ENCODE measurements around the gene PTTG1IP. TPM values are rescaled to one million over a fixed set of nuclear protein-coding genes. Genes with fewer than 3 reads are reported as not detected.
A peak's percentile ranks its signal among the peaks of the same experiment; 100 is the strongest.

Gene PTTG1IP
- total and polyA plus RNA-seq, 2 of the 13 experiments (the other 11 are each of a cell fraction or from before 2014, with no cell fraction given) = 161 to 700 TPM

DNA sequence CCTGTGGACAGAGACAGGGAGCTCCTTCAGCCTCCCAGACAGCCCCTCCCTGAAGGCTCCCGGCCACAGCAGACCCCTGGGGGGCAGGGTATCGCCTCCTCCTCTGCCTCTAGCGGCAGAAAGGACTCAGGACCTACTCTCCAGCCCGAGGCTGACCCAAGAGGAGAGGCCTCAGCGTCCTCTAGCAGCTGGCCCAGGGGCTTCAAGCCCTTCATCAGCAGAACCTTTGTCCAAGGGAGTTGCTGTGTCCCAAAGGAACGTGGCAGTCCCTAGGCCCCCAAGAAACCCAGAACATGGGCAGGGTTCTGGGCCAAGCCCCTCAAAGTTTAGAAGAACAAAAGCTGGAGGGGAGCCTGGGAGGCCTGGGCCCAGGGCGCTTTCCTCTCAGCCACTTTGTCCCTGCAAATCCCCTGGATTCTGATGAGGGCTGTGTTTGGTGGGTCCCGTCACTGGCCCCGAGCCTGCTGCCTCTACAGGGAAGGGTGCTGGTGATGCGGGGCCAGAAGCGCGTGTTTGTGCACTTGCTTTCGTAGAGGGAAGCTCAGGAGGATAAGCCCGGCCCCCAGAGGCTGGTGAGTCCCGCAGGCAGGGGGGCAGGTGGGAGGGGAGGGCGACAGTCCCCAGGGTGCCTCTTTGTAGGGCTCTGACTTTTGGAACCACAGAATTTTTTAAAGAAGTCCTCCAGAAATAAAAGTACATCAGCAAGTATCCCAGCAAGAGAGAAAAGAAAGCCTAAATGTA lies 33.9 kb upstream of the PTTG1IP start (continued):
- TF ChIP-seq, protein P1, sequence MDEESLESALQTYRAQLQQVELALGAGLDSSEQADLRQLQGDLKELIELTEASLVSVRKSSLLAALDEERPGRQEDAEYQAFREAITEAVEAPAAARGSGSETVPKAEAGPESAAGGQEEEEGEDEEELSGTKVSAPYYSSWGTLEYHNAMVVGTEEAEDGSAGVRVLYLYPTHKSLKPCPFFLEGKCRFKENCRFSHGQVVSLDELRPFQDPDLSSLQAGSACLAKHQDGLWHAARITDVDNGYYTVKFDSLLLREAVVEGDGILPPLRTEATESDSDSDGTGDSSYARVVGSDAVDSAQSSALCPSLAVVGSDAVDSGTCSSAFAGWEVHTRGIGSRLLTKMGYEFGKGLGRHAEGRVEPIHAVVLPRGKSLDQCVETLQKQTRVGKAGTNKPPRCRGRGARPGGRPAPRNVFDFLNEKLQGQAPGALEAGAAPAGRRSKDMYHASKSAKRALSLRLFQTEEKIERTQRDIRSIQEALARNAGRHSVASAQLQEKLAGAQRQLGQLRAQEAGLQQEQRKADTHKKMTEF (CRISPR knock-in tag; IDR thresholded peaks at IDR 0.05) = peak; percentile 22; the same call in 1 of the 2 replicates
- TF ChIP-seq, protein P2, sequence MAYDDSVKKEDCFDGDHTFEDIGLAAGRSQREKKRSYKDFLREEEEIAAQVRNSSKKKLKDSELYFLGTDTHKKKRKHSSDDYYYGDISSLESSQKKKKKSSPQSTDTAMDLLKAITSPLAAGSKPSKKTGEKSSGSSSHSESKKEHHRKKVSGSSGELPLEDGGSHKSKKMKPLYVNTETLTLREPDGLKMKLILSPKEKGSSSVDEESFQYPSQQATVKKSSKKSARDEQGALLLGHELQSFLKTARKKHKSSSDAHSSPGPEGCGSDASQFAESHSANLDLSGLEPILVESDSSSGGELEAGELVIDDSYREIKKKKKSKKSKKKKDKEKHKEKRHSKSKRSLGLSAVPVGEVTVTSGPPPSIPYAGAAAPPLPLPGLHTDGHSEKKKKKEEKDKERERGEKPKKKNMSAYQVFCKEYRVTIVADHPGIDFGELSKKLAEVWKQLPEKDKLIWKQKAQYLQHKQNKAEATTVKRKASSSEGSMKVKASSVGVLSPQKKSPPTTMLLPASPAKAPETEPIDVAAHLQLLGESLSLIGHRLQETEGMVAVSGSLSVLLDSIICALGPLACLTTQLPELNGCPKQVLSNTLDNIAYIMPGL (CRISPR knock-in tag; IDR thresholded peaks at IDR 0.05; ENCODE audit: borderline replicate concordance in 1 of 2, low read depth in 1 of 2) = peak in 1 of 2 experiments; percentile 54; a peak in 2 of 4 replicates
- TF ChIP-seq, protein P3, sequence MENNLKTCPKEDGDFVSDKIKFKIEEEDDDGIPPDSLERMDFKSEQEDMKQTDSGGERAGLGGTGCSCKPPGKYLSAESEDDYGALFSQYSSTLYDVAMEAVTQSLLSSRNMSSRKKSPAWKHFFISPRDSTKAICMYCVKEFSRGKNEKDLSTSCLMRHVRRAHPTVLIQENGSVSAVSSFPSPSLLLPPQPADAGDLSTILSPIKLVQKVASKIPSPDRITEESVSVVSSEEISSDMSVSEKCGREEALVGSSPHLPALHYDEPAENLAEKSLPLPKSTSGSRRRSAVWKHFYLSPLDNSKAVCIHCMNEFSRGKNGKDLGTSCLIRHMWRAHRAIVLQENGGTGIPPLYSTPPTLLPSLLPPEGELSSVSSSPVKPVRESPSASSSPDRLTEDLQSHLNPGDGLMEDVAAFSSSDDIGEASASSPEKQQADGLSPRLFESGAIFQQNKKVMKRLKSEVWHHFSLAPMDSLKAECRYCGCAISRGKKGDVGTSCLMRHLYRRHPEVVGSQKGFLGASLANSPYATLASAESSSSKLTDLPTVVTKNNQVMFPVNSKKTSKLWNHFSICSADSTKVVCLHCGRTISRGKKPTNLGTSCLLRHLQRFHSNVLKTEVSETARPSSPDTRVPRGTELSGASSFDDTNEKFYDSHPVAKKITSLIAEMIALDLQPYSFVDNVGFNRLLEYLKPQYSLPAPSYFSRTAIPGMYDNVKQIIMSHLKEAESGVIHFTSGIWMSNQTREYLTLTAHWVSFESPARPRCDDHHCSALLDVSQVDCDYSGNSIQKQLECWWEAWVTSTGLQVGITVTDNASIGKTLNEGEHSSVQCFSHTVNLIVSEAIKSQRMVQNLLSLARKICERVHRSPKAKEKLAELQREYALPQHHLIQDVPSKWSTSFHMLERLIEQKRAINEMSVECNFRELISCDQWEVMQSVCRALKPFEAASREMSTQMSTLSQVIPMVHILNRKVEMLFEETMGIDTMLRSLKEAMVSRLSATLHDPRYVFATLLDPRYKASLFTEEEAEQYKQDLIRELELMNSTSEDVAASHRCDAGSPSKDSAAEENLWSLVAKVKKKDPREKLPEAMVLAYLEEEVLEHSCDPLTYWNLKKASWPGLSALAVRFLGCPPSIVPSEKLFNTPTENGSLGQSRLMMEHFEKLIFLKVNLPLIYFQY (CRISPR knock-in tag; IDR thresholded peaks at IDR 0.05; ENCODE audit: borderline replicate concordance) = no peak
- TF ChIP-seq, protein P4, sequence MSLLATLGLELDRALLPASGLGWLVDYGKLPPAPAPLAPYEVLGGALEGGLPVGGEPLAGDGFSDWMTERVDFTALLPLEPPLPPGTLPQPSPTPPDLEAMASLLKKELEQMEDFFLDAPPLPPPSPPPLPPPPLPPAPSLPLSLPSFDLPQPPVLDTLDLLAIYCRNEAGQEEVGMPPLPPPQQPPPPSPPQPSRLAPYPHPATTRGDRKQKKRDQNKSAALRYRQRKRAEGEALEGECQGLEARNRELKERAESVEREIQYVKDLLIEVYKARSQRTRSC (CRISPR knock-in tag; IDR thresholded peaks at IDR 0.05; ENCODE audit: low read depth) = peak; percentile 47; the same call in 1 of the 2 replicates
- TF ChIP-seq, protein P5, sequence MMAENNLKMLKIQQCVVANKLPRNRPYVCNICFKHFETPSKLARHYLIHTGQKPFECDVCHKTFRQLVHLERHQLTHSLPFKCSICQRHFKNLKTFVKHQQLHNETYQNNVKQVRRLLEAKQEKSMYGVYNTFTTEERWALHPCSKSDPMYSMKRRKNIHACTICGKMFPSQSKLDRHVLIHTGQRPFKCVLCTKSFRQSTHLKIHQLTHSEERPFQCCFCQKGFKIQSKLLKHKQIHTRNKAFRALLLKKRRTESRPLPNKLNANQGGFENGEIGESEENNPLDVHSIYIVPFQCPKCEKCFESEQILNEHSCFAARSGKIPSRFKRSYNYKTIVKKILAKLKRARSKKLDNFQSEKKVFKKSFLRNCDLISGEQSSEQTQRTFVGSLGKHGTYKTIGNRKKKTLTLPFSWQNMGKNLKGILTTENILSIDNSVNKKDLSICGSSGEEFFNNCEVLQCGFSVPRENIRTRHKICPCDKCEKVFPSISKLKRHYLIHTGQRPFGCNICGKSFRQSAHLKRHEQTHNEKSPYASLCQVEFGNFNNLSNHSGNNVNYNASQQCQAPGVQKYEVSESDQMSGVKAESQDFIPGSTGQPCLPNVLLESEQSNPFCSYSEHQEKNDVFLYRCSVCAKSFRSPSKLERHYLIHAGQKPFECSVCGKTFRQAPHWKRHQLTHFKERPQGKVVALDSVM (CRISPR knock-in tag; IDR thresholded peaks at IDR 0.05) = 0 out of 2 replicates have a peak, but pooled peaks have one; percentile 16
- TF ChIP-seq ZNF788 (CRISPR knock-in tag; IDR thresholded peaks at IDR 0.05; ENCODE audit: borderline replicate concordance) (0 out of 2 replicates have a peak, but pooled peaks have one; percentile 39), ZBTB38 (CRISPR knock-in tag; IDR thresholded peaks at IDR 0.05) (peak; percentile 22; the same call in 1 of the 2 replicates), NR3C1 (CRISPR knock-in tag; IDR thresholded peaks at IDR 0.05) (no peak), SALL1 (CRISPR knock-in tag; IDR thresholded peaks at IDR 0.05) (peak; percentile 14; the same call in 1 of the 2 replicates), ZSCAN25 (CRISPR knock-in tag; IDR thresholded peaks at IDR 0.05) (peak; percentile 47; the same call in 1 of the 2 replicates), DMAP1 (CRISPR knock-in tag; IDR thresholded peaks at IDR 0.05) (no peak), ZMYM4 (CRISPR knock-in tag; IDR thresholded peaks at IDR 0.05) (no peak)
- TF ChIP-seq, protein P6, sequence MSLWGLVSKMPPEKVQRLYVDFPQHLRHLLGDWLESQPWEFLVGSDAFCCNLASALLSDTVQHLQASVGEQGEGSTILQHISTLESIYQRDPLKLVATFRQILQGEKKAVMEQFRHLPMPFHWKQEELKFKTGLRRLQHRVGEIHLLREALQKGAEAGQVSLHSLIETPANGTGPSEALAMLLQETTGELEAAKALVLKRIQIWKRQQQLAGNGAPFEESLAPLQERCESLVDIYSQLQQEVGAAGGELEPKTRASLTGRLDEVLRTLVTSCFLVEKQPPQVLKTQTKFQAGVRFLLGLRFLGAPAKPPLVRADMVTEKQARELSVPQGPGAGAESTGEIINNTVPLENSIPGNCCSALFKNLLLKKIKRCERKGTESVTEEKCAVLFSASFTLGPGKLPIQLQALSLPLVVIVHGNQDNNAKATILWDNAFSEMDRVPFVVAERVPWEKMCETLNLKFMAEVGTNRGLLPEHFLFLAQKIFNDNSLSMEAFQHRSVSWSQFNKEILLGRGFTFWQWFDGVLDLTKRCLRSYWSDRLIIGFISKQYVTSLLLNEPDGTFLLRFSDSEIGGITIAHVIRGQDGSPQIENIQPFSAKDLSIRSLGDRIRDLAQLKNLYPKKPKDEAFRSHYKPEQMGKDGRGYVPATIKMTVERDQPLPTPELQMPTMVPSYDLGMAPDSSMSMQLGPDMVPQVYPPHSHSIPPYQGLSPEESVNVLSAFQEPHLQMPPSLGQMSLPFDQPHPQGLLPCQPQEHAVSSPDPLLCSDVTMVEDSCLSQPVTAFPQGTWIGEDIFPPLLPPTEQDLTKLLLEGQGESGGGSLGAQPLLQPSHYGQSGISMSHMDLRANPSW (CRISPR knock-in tag; IDR thresholded peaks at IDR 0.05; ENCODE audit: borderline replicate concordance) = no peak

Data from HepG2 (cell line).